ENCODE data around the gene PPP1R3C.
A peak's percentile ranks its signal among the peaks of the same experiment; 100 is the strongest.

The PPP1R3C gene

DNA sequence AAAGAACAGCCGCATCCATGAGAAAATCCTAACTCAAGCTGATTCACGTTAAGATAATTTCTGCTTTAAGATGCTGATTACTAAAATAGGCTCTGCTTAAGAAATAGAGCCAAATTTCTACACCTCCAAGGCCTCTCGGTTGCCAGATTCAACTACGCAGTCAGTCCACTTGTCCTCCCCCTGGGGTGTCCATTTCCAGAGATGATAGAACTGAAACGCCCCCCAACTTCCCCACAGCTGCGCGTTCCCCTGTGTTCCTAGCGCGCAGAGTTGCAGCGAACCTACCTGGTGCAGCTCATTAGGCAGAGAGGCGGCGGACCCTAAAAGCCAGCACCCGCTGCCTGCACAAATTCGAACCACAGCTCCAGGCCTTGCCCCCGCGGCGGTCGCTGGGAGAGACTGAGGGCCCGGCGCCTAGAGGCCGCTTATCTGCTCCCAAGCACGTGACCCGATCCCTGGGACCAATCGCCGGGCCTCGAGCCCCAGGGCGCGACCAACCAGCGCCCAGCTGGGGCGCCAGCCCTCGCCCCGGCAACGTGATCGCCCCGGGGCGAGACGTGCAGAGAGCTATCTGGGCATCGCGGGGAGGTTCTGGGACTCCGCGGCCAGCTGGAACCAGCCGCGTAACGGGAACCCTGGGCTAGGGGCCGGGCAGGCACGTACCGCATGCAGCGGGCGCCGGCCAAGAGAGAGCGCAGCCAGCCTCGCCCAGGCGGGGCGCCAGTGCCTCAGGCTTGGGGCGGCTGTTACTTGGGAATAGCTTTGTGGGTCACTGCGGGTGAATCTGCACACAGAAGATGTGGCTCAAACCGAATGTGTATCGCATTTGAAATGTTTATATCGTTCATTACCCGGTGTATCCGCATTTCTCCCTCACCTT is at the start of gene PPP1R3C:
TSS of gene PPP1R3C (minus strand) at position 401 of the 880 bp plus-strand sequence. CDS start at position 299, 102 bp downstream.
- DNase-seq, result peak; percentile 66

DNA sequence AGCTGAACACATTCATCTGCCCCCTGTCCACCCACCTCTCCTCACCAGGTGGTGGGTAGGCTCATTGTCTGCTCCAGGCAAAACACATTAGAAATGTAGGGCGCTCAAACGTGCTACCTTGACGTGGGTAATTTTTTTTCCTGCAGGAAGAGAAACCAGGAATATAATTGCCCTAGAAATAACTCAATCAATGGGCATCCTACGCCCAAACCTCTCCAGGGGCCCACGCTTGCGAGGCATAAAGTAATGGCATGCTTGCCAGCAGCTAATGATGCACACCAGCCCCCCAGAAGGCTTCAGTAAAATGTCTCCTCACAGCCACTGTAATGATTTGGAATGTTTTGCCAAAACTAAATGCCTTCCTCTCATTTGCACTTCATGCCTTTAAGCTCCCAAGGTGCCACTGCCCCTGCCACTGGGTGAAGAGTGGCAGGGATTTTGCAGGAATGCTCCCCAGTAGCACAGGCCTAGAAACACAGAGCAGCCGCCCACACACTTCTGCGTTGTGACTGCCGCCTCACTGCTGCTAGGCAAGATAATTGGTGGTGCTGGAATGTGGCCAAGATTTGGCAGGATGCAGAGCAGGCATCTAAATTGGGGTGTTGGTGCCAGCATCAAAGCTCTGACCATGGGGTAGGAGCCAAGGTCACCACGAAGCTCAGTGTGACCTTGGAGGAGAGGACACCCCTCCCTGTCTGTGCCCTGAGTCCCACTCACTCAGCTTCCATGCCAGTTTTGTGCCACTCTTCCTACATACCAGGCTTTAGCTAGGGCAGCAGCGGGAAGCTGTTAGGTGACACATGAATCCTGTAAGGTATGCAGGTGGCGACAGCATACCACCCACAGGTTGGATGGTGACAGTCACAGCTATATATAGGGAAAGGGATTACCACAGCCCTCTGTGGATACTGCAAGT is 48.7 kb upstream of the PPP1R3C start:
- DNase-seq, result peak; percentile 9

DNA sequence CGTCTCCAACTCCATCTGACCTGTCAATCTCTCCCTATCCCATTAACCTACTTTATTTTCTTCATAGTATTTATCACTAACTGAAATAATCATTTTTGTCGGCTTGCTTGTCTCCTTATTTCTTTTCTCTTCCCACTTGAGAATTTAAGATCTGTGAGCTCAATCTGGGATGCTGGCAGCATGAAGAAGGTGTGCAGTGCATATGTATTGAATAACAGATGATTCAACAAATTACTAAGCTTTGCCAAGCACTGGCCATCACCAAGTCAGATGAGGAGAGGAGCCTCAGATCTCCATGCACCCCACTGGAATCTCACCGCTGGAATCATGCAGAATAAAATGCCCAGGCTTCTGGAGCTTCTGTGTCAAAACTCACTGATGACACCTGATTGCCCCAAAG is 47.6 kb upstream of the PPP1R3C start:
- no peak for DNase-seq

DNA sequence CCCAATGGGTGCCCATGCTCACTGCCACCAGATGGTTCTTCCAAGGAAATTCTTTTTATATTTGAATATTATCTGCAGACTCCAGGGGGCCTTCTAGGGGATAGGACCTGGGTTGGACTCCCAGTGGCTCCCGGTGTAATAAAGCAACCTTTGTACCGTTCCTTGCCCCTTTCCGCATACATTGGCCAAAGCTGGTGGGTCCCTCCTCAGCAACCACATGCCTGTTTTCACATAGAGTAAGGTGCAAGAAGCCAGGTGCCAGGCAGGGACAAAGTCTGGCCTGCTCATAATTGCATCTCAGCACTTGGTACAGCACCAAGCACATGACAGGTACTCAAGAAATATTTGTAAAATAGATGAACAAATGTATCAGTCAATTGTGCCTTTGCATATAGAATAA is 46.4 kb upstream of the PPP1R3C start:
- DNase-seq, result no peak

DNA sequence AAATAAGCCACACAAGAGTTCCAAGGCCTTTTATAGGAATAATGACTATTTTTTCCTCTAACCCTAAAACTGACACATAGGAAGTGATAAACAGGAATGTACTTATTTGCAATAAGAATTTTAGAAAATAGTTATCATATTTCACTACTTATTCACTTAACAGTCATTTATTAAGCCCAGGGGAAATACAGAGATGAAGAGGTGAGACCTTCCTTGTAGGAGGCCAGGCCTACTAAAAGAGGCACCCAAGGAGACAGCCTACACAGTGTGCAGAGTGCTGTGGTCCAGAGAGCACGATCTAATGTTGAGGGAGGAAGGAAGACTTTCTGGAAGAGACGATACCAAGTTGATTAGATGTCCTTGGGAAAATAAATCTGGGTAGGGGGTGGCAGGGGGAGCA is 45.0 kb upstream of the PPP1R3C start:
- DNase-seq, result no peak

DNA sequence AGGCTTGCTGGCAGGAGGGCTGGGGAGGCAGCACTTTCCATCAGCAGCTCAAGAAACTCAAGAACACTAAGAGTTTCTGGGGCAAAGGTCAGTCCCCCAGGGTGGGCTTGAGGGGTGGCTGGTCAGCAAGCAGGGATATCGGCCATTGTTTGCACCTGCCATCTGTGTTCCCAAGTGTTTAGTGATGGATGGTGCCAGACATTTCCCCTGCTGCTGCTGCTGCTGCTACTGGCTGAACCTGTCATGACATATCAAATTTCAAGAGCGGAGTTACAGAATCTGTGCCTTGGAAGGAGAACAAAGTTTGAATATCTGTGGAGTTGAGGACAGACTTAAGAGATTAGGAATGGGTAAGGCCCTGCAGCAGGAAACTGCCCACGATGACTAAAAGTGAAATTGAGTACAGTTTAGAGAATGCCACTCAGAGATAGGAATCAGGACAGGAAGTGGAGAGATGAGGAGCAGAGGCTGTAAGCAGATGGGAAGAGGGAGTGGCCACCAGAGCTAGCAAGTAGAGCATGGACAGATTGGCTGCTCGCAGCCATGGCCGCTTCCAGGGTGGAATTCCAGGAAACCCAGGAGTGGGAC is 39.2 kb upstream of the PPP1R3C start:
- DNase-seq, result no peak

DNA sequence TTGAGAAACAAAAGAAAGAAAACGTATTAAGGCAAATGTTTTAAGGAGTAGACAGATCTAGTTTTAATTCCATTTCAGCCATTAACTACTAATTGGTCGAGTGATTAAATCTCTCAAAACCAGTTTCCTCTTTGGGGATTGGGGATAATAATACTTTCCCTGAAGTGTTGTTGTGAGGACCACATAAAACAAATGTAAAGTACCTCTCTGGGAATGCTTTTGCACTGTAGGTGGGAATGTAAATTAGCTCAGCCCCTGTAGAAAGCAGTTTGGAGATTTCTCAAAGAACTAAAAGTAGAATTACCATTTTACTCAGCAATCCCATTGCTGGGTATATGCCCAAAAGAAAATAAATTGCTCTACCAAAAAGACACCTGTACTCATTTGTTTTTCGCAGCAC is 36.0 kb upstream of the PPP1R3C start:
- DNase-seq, result no peak

DNA sequence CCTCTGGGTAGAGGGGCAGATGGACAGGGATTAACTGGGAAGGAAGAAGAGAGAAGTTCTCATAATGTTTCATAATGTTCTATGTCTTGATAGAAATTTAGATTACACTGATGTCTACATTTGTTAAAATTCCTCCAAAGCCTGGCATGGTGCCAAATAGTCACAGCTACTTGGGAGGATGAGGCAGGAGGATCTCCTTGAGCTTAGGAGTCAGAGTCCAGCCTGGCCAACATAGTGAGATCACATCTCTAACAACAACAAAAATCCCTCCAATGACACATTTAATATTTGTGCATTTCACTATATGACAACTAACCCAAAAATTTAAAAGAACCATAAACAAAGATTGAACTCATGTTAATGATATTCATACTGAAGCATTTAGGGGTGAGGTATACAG is 33.0 kb upstream of the PPP1R3C start:
- no peak for DNase-seq

DNA sequence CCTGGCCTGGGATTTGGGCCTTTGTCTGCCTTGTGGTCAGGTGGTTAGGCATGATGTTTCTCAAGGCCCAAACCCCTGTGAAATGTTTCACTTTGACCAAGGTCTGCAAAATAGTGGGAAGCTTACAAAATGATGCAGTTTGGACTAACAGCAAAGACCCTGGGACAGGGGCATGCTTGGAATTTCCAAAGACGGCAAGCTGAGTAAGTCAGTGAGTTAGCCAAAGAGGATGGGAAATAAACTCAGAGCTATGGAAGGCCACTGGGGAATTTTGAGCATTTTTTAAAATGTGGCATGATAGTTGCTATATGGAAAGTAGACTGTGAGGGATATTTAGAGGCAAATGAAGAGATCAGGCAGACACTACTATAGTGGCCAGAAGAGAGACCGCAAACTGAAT is 31.6 kb upstream of the PPP1R3C start:
- DNase-seq, result no peak

DNA sequence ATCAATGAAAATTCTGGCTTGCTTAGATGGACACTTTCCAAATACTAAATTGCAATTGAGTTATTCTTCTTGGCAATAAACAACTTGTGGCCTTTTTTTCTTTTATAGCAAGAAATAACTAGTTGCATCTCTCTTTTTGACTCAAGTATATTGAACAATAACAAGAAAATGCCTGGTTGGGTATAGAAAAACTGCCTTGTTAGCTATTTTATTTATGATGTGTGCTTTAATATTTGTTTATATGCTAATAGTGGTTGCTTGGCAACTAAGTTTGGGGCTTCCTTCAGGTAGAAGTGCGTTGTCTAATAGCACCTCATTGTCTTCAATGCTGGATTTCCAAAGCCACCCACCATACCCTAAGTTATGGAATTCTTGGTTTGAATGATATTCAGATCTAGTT is 30.1 kb upstream of the PPP1R3C start:
- no peak for DNase-seq

DNA sequence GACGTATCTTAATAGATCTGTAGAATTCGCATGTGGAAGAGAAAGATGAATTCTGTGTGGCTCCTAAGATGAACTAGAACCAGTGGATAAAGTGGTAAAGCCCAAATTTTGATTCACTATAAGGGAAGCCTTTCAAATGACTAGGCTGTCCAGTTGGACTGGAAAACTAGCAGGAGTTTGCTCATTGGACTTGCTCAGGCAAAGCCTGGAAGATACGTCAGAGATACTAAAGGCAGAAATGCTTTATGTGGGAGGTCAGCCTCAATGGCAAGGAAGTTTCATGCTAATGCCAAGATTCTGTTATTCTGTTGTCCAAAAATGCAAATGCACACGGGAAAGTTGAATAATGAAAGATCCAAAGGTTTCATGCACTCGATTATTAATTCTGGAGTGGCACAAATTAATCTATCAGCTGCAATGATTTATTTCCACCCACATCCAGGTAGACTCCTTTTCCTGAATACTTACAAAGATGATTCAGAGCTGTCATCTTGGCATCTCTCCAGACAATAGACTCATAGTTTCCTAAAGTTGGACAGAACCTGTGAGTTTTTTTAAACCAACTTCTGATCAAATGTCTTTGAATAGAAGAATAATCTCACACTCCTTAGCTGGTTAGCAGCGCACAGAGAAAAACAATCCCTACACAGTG is 20.5 kb upstream of the PPP1R3C start:
- DNase-seq, result no peak

DNA sequence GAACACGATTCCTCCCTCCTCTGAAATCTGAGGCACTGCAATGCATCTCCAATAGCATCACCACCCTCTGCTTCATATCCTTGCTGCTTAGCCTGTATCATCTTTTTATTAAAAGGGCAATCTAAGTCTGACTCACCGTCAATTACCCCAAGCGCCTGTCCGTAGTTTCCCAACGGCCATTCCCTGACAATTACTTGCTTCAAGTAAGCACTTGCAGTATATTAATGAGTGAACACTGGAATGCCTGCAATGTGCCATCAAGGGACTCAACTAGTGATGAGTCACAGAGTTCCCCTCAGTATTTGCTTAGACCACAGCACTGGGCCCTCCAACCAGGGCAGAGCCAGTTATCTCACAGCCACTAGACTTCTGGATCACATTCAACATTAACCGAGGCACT is 19.5 kb upstream of the PPP1R3C start:
- no peak for DNase-seq

DNA sequence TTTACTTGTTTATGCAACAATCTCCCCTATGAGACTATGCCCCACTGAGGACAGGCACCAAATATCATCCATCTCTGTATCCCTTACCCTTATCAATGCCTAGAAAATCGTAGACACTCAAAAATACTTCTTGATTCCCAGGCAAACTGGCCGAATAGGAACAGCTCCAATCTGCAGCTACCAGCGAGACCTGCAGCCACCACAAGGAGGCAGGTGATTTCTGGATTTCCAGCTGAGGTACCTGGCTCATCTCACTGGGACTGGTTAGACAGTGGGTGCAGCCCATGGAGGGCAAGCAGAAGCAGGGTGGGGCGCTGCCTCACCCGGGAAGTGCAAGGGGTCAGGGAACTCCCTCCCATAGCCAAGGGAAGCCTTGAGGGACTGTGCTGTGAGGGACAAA is 10.8 kb upstream of the PPP1R3C start:
- no peak for DNase-seq

DNA sequence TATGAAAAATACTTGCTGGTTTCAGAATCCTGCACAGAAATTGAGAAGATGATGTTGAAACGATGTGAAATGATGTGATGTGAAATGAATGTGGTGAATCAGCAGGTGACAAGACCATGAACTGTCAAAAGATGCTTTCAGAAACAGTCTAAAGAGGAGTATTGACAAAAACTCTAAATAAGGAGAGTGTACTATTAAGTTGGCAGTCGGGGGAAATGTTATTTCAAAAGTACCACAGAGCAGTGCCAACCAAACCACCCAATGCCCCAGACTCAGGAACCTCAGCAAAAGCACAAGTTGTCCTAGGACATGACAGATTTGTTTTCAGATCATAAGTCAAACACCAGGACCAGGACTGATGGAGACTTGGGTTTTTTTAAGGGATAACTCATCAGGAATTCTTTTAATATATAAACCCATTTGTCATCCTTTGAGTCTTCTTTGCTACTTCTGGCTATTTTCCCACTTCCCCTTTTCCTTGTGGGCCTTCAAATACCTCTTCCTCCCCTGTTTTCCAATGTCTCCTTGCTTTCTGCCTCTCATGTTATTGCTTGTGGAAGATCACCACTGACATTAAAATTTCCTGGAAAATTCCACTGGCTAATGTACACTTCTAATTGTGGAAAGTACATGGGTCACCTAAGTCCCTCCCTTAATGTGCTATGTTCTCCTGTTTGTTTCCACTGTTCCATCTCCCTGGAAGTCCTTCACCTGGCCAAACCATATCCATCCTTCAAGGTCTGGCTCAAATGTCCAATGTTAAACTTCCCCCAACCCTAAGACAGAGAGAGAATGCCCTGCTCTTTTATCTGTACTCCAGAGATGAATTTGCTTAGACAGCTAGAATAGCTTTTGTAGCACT is 10.2 kb upstream of the PPP1R3C start:
- no peak for DNase-seq

DNA sequence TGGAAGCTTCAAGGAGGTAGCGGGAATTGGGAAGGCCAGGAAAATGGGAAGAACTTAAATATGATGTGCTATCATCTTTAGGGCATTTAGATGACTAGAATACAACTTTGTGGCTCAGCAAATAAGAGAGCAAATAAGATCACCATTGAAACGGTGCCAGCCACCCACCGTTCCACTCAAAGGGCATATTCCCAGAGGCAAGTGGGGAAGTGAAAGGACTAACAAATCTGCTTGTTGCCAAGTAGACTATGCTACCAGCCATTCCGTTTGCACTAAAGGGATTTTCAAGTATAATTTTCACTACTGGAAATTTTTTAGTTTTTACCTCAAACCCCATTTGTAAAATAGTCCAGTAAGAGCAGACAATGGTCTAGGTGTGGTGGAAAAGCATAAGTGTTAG is 4.0 kb upstream of the PPP1R3C start:
- DNase-seq, result no peak

DNA sequence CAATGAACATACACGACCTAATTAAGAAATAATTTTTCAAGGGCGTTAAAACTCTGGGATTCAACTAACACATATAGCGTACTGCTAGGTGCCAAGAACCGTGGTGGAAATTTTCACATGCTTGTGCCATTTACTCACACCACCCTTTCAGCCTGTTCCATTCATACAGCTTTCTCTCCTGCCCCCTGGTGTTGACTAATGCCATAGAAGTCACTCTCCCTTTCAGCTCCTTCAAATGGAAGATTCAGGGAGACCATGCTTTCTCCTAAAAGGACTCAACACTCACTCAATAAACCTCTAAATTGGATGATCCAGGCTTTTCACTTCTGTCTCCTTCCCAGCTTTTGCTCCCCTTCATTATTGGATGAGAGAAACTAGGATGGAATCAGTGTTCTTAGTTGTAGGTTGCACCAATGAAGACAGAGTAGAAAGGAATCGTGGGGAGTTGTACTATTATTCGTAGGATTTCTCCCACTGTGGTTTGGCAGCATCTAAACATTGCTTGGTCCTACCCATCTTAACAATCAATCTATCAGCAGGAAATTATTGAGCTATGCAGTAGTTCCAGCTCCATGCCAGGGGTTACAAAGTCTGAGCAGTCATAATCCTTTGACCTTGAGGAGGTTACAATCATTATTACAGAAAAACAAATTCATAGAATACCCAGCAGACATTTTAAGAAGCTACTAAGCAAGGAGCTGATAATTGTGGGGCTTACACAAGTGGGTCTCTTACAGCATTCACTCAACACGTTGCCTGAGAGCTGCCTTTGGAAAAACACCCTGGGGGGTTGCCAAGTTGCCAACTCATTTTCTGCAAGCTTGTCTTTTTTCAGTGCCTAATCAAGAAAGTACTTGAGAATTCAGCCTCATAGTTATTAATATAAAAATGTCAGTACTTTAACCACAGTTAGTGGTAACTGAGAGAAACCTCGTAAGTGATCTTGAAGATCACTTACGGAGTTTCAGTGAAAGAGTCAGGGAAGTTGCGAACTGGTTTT is 2.8 kb upstream of the PPP1R3C start:
- DNase-seq, result peak; percentile 14

DNA sequence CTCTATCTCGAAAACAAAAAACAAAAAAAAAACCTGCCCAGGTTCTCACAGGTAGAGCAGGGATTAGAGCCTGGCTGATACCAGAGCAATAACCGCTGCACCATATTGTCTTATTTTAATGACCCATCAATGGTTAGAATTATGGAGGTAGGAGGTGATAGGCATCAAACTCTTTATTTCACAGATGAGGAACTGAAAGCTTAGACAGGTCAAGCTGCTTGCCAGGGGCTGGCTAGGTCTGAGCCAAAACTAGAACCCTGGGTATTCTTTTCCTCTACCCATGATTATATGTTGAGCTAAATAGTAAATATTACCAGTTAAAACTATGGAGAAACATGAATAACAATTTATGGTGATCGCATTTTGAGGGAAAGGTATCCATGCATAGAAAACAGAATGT is 2.0 kb upstream of the PPP1R3C start:
- no peak for DNase-seq

DNA sequence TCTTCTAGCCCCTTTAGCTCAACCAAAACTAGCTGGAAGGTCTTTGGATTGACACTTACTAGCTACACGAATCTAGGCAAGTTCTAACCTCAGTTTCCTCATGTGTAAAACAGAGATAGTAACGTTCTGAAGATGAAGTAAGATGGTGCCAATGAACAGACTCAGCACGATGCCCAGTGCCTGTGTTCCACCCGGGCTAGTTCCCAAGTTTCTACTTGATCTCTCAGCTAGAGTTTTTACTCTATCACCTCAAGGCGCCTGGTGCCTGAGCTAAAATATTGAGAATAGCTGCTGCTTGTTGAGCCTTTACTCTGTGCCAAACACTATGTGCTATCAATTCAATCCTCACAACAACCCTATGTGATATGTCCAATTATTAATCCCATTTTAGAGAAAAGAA is 1.4 kb upstream of the PPP1R3C start:
- DNase-seq, result no peak

DNA sequence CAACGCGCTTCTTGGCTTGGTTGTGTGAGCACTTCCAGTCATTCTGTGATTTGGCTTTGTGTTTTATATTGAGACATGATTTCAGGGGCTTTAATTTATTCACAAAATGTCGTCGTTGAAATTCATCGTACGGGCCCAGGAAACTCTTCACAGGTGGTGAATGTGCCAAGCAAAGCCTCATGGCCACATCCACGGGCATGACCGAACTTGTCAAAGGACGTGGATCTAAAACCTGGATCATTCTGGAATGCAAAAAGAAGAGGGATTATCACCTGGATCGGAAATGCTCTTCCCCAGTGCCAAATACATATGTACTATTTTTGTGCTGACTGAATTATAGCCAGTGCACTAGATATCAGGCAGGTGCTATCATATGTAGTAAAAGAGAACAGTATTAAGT is 2.2 kb downstream of the PPP1R3C start:
- DNase-seq, result no peak

DNA sequence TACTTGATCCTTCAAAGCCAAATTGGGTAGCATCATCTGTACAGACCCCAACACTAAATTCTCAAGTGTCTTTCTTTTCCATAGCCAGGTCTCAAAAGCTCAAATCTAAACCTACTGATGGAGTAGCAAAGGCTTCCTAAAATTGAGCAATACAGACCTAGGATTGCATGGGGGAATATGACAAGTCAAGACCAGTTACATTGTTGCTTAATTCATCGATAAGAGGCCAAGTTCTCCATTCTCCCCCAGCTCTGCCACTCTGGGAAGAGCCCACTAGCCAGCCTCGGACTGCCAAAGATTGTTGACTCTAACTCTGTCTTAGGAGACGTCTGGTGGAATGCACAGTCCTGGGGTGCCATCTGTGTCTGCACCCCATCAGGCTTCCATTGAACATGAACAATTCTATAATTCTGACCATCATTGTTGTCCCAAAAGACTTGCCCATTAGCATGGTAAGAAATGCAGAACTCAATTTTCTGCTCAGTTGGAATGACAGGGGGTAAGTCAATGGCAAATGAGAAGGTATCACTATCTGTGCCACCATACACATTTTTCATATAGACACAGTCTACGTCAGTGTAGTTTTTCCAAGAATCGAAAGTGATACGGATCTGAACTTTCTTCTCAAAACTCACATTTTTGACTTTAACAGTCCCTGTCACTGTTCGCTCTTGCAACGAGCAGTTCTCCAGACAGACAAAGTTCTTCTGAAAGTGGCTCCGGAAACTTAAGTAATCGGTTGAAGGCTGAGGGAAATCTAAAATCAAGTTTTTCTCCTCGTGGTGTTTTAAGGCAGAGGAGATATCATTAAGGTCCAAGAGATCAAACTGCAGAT is 2.9 kb downstream of the PPP1R3C start:
- DNase-seq, result no peak
